ENCODE results near the gene RFLNA.

Gene RFLNA, protein sequence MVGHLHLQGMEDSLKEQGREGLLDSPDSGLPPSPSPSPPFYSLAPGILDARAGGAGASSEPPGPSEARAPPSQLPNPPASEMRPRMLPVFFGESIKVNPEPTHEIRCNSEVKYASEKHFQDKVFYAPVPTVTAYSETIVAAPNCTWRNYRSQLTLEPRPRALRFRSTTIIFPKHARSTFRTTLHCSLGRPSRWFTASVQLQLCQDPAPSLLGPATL

DNA sequence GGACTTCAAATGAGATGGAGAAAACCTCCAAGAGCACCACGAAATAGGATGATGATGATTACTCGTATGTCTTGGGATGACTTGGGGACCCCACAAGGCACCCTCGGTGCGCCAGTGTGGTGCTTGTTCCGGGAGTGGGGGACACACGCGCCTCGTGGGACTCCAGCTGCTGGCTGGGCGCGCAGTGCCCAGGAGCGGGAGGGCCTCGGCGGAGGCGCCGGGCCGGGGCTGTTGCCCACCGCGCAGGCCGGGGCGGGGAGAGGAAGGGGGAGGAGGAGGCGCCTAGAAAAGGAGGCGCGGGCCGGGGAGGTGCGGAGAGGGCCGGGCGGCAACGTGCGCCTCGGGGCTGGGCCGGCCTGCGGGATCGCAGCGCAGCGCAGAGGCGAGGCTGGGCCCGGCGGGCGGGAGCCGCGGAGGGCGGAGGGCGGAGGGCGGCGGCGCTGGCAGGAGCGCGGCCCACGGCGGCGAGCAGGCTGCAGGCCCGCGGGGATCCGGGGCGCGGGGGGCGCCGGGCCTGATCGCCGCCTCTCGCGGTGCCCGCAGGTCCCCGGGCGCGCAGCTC, at the start of gene RFLNA:
Gene RFLNA, plus strand, starts transcription at position 314 of the 562 bp plus-strand sequence. CDS start 337 bp downstream, outside the sequence.
- no peak for DNase-seq (ENCODE audit: low read depth in 2 of 2)

DNA sequence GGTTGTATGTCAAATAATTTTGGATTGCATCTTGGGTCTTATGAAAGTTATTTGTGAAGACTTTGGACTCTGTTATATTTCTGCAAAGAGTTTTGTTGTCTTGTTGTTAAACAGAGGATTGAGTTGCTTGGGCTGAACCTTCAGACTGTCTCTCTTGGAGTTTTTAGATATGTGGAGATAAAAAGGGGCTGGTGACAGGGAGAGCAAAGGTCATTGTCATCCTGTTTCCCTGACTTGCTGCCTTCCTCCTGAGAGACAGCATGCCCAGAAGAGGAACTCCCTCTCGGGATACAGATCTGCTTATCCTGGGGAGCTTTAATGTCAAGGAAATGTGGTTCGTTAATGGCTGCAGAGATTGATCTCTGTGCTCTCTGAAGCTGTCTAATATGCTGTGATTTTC, 47.6 kb upstream of the RFLNA start:
- DNase-seq (ENCODE audit: low read depth in 2 of 2) = no peak

DNA sequence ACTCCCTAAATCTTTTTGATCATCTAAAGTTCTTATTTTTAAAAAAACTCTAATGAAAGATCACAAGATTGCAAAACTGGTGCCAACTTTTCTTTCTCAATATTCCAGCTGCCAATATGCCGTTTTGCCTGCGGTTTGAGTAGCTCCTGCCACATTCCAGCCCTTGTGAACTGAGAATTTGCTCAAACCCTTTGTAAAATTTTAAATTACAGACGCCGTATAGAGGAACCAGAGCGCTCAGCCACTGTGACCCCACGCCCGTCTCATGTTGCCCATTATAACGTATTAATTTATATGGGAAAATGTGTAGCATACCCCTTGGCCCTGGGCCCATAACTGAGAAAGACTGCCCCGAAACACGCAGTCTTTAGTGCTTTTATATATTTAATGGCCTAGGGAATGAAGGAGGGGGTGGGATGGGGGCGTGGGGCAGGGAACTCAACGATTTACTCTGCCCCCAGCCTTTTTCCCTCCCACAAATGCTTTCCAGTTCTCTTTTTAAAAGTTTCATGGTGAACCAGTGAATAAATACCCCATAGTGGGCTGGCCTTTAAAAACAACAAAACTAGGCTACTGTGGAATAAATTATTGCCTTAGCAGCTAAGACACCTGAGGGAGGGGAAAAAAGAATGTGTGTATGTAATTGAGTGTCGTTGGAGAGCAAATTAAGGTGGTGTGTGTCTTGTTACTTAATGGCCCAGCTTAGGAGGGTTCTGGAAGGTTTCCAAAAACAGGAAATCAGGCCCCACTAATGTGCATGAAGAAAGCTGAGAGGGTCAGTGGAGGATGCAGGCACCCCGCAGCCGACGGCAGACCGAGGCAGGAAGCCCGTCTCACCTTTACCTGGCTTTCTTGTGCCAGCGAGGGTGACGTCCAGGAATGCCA, 45.7 kb upstream of the RFLNA start:
- DNase-seq (ENCODE audit: low read depth in 2 of 2) = no peak

DNA sequence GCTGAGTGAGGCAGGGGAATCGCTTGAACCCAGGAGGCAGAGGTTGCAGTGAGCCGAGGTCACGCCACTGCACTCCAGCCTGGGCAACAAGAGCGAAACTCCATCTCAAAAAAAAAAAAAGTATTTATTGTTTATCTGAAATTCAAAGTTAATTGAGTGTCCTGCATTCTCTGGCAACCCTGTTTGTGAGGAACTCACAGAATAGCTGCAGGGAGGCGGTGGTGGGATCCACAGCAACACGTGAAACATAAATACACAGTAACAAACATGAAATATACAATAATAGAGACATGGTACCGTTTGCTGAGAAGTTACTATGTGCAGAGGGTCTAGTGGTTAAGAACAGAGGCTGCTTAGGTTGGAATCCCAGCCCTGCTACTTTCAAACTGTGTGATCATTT, 43.7 kb upstream of the RFLNA start:
- DNase-seq (ENCODE audit: low read depth in 2 of 2) = no peak

DNA sequence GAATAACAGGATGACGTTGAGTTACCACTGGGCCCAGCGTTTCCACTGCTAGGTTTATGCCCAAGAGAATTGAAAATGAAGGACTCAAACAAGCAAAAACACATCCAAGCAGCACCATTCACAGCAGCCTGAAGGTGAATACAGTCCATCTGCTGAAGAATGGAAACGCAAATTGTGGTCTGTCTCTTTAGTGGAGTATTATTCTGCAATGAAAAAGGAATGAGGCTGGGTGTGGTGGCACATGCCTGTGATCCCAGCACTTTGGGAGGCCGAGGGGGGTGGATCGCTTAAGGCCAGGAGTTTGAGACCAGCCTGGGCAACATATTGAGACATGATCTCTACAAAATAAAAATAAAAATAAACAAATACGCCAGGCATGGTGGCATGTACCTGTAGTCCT, 41.9 kb upstream of the RFLNA start:
- no peak for DNase-seq (ENCODE audit: low read depth in 2 of 2)

DNA sequence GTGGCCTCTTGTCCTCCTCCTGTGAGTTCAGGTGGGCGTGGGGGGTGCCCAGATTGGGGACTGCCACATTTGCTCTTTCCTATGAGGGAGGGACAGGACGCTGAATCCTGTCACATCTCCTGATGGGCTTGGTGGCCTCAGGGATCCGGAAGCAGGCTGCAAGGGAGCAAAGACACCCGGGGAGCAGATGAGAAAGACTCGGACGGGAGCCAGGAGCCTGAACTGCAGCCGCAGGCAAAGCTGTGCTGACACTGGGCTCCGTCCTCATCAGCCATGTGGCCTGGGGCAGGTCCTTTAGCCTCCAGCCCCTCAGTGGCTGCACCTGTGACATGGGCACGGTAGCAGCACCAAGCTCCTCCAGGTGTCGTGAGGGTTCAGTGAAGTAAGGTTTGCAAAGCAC, 40.8 kb upstream of the RFLNA start:
- DNase-seq (ENCODE audit: low read depth in 2 of 2) = no peak

DNA sequence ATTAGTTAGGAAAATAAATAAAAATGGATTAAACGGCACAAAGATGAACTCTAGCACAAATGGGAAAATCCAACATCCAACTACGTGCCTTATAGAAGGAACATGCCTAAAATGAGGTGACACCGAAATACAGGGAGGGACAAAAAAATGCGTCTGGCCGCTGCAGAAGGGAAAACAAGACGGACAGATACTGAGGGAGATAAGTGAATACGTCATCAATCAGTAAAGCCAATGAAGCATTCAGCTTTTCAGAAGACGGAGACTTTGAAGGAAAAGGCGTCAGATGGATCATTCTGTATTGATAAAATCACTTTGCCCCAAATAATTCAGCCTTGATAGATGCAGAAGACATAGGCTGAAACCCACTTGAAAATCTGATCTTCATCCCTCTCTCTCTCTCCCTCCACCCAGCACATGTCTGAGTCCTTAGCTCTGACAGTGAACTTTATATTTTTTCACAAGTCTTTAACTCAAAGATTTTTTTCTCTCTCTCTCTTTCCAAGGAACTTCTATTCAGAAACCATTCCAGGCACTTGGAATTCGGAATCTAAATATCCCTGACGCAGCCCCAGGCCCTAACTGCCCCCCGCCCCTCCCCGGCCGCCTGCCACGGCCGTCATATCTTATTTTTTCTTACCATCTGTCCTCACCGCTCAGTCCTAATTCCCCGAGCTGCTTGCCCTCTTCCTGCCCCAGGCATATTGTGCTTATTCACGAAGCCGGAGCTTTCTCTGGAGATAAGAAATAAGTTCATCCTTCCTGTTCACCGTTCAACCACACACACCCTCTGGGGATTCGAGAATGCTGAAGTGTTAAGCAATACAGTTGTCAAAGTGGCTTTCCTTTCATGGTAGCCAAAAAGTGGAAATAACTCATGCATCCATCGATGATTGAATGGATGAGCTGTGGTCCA, 35.5 kb upstream of the RFLNA start:
- no peak for DNase-seq (ENCODE audit: low read depth in 2 of 2)

DNA sequence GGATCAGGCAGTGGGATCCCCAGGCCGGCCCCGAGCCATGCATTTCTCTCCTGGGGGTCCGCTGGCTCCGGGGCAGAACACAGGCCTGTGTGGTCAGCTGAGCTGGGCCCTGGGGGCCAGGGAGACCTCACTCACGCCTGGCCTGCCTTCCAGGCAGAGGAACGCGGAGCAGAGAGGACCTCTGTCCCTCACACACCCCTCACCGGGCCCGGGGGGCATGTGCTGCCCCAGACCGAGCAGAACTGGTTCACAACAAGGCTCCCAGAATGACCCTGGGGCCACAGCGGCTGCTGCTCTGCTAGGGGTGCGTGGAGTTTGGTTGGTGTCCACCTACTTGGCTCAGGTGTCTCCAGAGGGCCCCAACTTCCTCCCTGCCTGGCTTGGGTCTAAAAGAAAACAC, 33.0 kb upstream of the RFLNA start:
- no peak for DNase-seq (ENCODE audit: low read depth in 2 of 2)

DNA sequence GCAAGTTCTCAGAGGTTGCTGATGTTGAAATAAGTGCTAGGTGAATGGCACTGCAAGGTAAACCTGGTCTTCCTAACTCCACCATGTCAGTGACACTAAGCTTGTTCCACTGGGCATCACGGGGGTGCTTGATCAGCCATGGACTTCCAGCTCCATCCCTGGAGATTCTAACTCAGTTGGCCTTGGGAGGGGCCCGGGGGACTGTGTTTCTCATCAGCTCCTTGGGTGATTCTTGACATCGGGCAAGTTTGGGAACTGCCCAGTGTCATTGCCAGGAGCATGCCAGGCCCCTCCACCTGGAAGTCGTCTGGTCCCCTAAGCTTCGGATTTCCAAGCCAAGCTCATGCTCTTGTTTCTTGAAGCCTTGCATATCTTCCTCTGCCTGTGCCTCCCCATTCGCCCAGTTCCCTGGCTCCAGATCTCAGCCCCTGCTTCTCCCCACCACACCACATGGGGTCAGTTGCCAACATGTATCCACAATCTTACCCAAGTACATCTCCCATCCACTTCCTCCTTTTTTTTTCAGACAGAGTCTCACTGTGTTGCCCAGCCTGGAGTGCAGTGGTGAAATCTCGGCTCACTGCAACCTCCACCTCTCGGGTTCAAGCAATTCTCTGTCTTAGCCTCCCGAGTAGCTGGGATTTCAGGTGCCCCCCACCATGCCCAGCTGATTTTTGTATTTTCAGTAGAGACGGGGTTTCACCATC, 30.7 kb upstream of the RFLNA start:
- no peak for DNase-seq (ENCODE audit: low read depth in 2 of 2)

DNA sequence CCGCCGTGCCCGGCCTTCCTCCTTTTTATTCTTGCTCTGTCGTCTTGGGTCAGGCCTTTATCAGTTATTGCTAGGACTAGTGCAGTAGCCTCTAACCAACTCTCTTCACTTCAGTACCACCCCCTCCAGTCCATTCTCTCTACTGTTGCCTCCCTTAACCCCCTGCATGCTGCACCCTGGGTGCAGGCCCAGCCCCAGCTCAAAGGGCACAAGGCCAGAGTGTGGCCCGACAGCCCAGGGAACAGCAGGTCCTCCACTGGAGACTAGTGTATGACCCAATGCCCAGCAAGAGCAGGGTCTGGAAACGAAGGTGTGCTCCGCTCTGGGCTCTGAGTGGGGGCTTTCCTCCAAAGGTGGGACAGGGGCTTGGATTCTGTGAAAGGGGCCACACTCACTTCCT, 30.0 kb upstream of the RFLNA start:
- no peak for DNase-seq (ENCODE audit: low read depth in 2 of 2)

DNA sequence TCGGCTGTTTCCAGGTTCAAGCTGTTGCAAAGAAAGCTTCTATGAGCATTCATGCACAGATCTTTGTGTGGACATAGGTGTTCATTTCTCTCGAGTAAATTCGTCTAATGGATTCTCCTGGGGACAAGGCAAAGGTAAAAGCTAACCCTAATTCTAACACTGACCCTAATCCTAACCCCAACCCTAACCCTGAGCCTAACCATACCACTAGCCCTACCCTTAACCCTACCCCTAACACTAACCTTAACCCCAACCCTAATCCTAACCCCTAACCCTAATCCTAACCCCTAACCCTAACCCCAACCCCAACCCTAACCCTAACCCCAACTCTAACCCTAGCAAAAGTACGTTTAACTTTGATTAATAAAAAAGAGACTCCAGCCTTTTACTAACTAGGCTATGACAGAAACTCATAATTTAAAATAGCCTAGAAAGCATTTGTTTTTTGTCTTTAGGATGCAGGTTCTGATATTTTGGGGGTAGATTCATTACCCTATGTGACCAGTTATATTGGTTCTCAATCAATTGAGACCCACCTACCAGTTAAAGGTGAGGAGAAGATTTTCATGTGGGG, 27.6 kb upstream of the RFLNA start:
- DNase-seq (ENCODE audit: low read depth in 2 of 2) = no peak

DNA sequence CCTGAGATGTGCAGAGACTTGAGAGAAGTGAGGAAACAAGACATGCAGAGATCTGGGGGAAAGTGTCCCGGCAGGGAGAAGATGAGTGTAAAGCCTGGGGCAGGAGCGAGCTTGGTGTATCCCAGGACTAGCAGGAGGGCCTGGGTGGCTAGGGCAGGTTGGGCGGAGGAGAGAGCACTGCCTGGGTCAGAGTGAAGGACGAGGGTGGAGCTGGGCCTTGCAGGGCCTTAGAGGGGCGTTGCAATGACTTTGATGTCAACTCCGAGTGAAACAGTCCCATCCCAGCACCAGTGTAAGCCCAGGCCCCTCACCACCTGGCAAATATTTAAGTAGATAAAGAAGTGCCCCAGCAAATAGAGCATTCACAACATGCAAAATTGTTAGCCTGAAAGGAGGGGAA, 24.2 kb upstream of the RFLNA start:
- DNase-seq (ENCODE audit: low read depth in 2 of 2) = no peak

DNA sequence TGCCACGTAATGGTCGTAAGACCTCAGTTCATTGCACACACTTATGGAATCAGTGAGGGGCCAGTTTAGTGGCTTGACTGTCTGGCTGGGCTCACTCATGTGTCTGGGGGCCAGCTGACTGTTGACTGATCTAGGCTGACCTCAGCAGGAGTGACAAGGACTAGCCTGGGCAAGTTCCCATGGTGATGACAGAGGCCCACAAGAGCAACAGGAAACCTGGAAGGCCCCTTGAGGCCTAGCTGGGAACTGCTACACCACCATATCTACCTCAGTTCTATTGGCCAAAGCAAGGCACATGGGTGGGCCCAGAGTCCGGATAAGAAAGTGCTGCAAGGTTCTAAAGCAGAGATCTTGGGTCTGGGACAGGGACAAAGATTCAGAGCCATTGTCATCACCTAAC, 21.3 kb upstream of the RFLNA start:
- no peak for DNase-seq (ENCODE audit: low read depth in 2 of 2)

DNA sequence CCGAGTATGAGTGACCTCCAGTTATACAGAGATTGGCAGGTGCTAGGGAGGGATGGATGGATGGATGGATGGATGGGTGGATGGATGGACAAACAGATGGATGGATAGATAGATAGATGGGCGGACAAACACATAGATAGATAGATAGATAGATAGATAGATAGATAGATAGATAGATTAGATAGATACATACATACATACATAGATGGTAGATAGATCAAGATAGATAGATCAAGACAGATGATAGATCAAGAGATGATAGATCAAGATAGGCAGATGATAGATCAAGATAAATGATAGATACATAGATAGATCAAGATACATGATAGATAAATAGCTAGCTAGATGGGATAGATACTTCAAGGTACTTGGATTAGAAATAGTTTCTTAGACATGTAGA, 18.6 kb upstream of the RFLNA start:
- no peak for DNase-seq (ENCODE audit: low read depth in 2 of 2)

DNA sequence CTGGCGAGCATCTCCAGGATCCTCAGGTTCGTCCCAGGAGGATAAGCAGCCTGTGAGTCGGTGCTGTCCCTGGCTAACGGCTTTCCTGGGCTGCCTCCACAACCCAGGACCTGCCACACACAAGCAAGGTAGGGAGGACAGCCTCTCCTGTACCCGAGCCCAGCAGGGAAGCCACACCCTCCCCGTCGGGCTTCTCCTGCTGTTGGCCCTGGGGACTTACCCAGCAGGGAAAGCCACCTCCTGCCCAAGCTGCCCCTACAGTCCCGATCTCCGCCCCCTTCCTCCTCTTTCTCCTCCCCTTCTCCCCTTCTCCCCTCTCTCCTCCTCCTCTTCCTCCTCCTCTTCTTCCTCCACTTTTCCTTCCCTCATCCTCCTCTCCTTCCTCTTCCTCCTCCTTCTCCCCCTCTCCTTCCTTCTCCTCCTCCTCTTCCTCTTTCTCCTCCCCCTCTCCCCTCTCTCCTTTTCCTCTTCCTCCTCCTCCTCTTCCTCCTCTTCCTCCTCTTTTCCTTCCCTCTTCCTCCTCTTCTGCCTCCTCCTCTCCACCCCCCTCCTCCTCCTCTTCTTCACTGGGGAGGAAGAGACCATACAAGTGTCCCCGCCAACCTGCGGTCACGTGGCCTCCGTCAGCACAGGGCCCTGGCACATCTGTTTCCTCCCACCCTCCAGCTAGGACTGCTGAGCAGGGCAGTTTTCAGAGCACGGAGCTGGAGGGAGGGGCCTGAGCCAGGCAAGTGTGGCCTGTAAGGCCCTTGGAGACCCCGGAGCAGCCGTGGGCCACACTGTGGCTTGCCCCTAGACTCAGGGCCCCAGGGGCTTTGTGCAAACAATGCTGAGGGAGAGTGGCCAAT, 17.3 kb upstream of the RFLNA start:
- no peak for DNase-seq (ENCODE audit: low read depth in 2 of 2)

DNA sequence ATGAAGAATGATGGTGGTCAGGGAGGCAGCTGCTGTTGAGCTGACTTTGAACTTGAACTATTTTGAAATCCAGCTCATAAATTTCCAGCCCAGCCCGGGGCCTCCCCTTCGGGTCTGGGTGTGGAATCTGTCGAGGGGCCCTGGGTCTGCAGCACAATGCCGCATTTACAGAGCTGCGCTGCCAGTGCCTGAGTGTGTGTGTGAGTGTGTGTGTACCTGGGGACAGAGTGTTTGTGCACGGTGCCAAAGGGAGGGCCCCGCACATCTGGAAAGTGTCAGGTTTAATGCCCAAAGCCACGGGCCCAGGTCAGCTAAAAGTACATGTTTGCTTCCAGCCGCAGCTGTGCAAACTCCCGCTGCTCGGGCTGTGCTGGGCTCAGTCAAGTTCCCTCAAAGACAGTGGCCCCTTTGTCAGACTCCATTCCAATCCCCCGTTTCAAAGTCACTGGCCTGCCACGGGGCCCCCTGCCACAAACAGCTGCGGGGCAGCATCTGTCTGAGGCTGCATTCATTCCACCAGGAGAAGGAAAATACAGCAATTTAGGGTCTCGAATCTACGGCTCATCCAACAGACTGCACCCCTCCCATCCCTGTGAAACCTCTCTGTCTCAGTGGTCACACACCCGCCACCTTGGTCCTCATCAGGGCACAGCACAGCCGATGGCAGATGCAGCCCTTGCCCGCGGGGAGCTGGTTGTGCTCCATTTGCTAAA, 16.3 kb upstream of the RFLNA start:
- no peak for DNase-seq (ENCODE audit: low read depth in 2 of 2)

DNA sequence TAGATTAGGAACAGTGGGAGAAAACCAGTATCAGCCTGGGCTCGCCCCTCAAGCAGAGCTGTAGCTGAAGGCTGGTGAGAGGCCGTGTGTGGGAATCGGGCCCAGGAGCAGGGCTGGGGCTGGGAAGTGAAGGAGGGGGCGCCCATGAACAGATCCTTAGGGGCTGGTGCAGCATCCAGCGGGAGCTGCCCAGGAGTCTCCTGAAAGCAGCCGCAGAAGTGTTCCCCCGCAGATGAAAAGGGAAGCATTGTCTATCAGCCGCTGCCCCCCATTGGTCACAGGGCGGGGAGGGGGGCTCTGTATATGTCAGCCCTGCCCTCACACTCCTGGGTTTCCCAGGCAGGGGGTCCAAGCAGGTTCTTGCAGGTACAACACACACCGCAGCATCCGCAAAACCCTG, 15.6 kb upstream of the RFLNA start:
- no peak for DNase-seq (ENCODE audit: low read depth in 2 of 2)

DNA sequence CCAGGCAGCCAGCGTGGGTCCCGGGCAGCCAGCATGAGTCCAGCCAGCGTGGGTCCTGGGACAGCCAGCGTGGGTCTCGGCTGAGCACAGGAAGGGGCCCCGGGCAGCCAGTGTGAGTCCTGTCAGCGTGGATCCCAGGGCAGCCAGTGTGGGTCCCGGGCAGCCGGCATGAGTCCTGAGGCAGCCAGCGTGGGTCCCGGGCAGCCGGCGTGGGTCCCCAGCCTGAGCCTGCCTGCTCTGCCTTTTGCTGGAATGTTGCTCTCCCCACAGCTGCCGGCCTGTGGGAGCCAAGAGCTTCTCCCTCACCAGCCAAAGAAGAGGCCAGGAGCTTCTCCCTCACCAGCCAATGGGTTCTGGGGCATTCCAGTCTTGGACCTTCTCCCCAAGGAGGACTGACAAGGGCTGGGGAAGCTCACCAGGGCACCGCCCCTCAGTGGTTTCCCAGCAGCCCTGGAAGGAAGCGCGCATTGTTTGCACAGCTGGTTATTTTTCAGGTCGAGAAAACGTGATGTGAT, 15.0 kb upstream of the RFLNA start:
- no peak for DNase-seq (ENCODE audit: low read depth in 2 of 2)

DNA sequence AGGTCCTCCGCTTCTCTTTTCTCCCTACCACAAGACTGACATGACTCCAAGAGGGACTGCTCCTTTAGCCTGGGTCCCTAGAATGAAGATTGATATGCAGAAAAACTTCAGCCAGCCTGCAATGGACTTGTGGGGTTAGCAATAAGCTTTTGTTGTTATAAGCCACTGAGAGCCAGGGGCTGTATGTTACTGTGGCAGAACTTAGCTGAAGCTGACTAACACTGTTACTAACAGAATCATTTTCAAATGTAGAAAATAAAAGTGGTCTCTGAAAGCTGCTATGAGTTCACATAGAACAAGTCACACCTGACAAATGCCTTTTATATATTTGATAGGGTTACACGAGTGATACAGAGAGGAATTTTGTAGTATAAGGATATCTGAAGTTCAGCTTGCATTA, 13.6 kb upstream of the RFLNA start:
- DNase-seq (ENCODE audit: low read depth in 2 of 2) = no peak
